Measurements from ENCODE around the gene TRIM52. TPM values are rescaled to one million over a fixed set of nuclear protein-coding genes. Genes with fewer than 3 reads are reported as not detected.
A peak's percentile ranks its signal among the peaks of the same experiment; 100 is the strongest.

The TRIM52 gene
- total and polyA plus RNA-seq, 9 of the 15 experiments (the other 6 are each of a cell fraction or from before 2014, with no cell fraction given): 3.3 to 21.9 (median 13.5) TPM

GRCh38 chr5:181205761-181206649, 54.9 kb downstream of the TRIM52 start:
- Histone ChIP-seq H3K27ac (ENCODE audit: extremely low read depth, low read depth, low read length) (no peak overlapping the region), H3K36me3 (ENCODE audit: control insufficient read depth, insufficient read depth, low read length) (no peaks in the 10 kb centered on the region), H3K4me2 (ENCODE audit: insufficient read depth, low read length) (peak overlapping the region; percentile 75), H3K27me3 (ENCODE audit: control insufficient read depth in 2 of 2, insufficient read depth in 2 of 2, low read length in 2 of 2) (no peaks in the 10 kb centered on the region), H3K4me1 (replicated peaks in 1 of 2; ENCODE audit: control insufficient read depth in 2 of 2, insufficient read depth in 2 of 2, low read length in 2 of 2) (peaks cover 22 to 40% of the 10 kb centered on the region in 2 experiments; a peak in 4 of 5 replicates), H3K9ac (ENCODE audit: insufficient read depth in 1 of 2, low read depth in 2 of 2, low read length in 2 of 2) (peak overlapping the region; percentile 14 to 89; a peak in 2 of 4 replicates), H2AFZ (ENCODE audit: low read depth, low read length) (peak overlapping the region; percentile 91; the same call in 1 of the 2 replicates), H3K9me3 (replicated peaks; ENCODE audit: control insufficient read depth, insufficient read depth, low read depth, low read length) (no peaks in the 10 kb centered on the region), H3K4me3 (peak overlapping the region; percentile 65), H3K79me2 (ENCODE audit: control insufficient read depth, insufficient read depth, low read length) (no peaks in the 10 kb centered on the region), H4K20me1 (replicated peaks; ENCODE audit: control insufficient read depth, insufficient read depth, low read length) (no peaks in the 10 kb centered on the region), H3K9me1 (ENCODE audit: control insufficient read depth, insufficient read depth, low read length) (no peaks in the 10 kb centered on the region)
- FAIRE-seq (no peak), ATAC-seq (no peak), DNase-seq (ENCODE audit: extremely low read depth in 1 of 4, low spot score in 3 of 4) (no peak)
- POLR2A ChIA-PET: interaction anchor here (0.6 to 5.0 kb wide), 13 partner anchors 8 to 186 kb away, joined by 3 to 69 read pairs (median 6); no protein-coding TSS in a partner anchor
- intact Hi-C loops (cut with micrococcal nuclease): loop anchor here (2.0 kb wide), 1 partner anchor 17 kb away; the partner anchor contains the start of gene TRIM41
- in situ Hi-C loops (cut with MboI): no loop called here
- CTCF ChIA-PET (ENCODE audit: low intra/inter-chr PET ratio): no interaction called here
- WGBS (ENCODE audit: insufficient coverage, low coverage, missing lambda C conversion rate): 72% methylated on average over 34 of the region's 37 CpGs
- peak; percentile 25; the same call in 1 of the 2 replicates for TF ChIP-seq THRAP3 (IDR thresholded peaks at IDR 0.05; ENCODE audit: borderline replicate concordance)
- 0 out of 2 replicates have a peak, but pooled peaks have one; percentile 26 for TF ChIP-seq ARID1B (IDR thresholded peaks at IDR 0.05)
- TF ChIP-seq ZNF277 (CRISPR knock-in tag; IDR thresholded peaks at IDR 0.05; ENCODE audit: borderline replicate concordance): no peak
- TF ChIP-seq, protein P1, sequence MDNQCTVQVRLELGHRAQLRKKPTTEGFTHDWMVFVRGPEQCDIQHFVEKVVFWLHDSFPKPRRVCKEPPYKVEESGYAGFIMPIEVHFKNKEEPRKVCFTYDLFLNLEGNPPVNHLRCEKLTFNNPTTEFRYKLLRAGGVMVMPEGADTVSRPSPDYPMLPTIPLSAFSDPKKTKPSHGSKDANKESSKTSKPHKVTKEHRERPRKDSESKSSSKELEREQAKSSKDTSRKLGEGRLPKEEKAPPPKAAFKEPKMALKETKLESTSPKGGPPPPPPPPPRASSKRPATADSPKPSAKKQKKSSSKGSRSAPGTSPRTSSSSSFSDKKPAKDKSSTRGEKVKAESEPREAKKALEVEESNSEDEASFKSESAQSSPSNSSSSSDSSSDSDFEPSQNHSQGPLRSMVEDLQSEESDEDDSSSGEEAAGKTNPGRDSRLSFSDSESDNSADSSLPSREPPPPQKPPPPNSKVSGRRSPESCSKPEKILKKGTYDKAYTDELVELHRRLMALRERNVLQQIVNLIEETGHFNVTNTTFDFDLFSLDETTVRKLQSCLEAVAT (IDR thresholded peaks at IDR 0.05): 0 out of 4 replicates have a peak, but pooled peaks of 1 of the 2 experiments have one; percentile 41
- TF ChIP-seq MNT (conservative IDR thresholded peaks at IDR 0.05): no peak
- peak; percentile 43 for TF ChIP-seq ZNF512 (tag; IDR thresholded peaks at IDR 0.05)
- TF ChIP-seq ZNF740 (CRISPR knock-in tag; IDR thresholded peaks at IDR 0.05): peak; percentile 82
- TF ChIP-seq ZNF740 (tag; IDR thresholded peaks at IDR 0.05): 0 out of 4 replicates have a peak, but pooled peaks of 1 of the 2 experiments have one; percentile 54
- BruUV-seq (replicated peaks): no TSS peak
